Testis (tissue), 3 donors: ENCODE data around the gene TNRC6C. TPM values are rescaled to one million over a fixed set of nuclear protein-coding genes. Genes with fewer than 3 reads are reported as not detected.

Experiments
- DNase-seq: peaks from one replicate; pipeline ENCODE4 v3.0.0-alpha.2; 2019
- H3K27ac ChIP-seq, 2 donors: fragments of 200-600 bp; sonication (generic); one replicate each; pipeline ENCODE4 v1.5.1; 2019
- H3K27me3 ChIP-seq: fragments of 200-600 bp; sonication (generic); one replicate; pipeline ENCODE4 v1.5.1; 2019
- H3K36me3 ChIP-seq: fragments of 200-600 bp; sonication (generic); one replicate; pipeline ENCODE4 v1.5.1; 2017; ENCODE audit warnings: low read depth; ENCODE audit errors: missing control alignments
- H3K4me1 ChIP-seq: fragments of 200-600 bp; sonication (generic); one replicate; pipeline ENCODE4 v1.5.1; 2019
- H3K4me3 ChIP-seq, 2 donors: fragments of 200-600 bp; sonication (generic); one replicate each; pipeline ENCODE4 v1.5.1; 2017 to 2019
- H3K9me3 ChIP-seq: fragments of 200-600 bp; sonication (generic); one replicate; pipeline ENCODE4 v1.5.1; 2017
- CTCF ChIP-seq, 3 experiments: fragments of 450-650 bp in 2 of 3; fragments of 200-600 bp in 1 of 3; sonication (generic) in 1 of 3; IDR thresholded peaks; one replicate each; pipeline ENCODE4 v1.5.1; 2016 to 2019; ENCODE audit warnings: antibody characterized with exemption in 3 of 3, mild to moderate bottlenecking in 2 of 3, moderate library complexity in 1 of 3
- POLR2A ChIP-seq: fragments of 450-650 bp; IDR thresholded peaks from one replicate; pipeline ENCODE4 v1.6.1; 2017; ENCODE audit warnings: antibody characterized with exemption, mild to moderate bottlenecking, moderate library complexity
- WGBS, 2 donors: methylation state at CpG; one replicate each; pipeline ENCODE4 v1.1.5; 2018; 5-methylcytosine and 5-hydroxymethylcytosine counted together
- intact Hi-C: fragments of 100-400 bp; cut with DNase I; formaldehyde crosslinking; loops from one replicate; pipeline ENCODE4 v1.15.1; 2023; ENCODE audit warnings: low total_unique reads
- polyA plus RNA-seq: library from polyadenylated mRNA; stranded (reverse); fragments of 350-450 nt; fragmentation: Illumina TruSeq; extraction: RNeasy Lipid Tissue Mini Kit (QIAGEN cat#74804); gene quantifications from one replicate; pipeline ENCODE4 v1.2.3, GENCODE V29; 2014; ENCODE audit warnings: low read depth, low replicate concordance; ENCODE audit not compliant: insufficient read depth
- total RNA-seq, 2 donors: library from RNA; depleted of rRNA; stranded (reverse); fragments of >200 nt; gene quantifications; one replicate each; pipeline ENCODE4 v1.2.3, GENCODE V29; 2016

TNRC6C gene
- total and polyA plus RNA-seq, 3 donors from 2014 or later: 26.2 to 35.6 (median 27.4) TPM

GRCh38 chr17:78117027-78117981 lies 158.8 kb downstream of the TNRC6C start:
- Histone ChIP-seq H3K9me3 (no peaks in the 10 kb centered on the region), H3K36me3 (no peaks in the 10 kb centered on the region), H3K27me3 (no peaks in the 10 kb centered on the region), H3K4me1 (no peaks in the 10 kb centered on the region), H3K4me3 (no peak overlapping the region), H3K27ac (no peak overlapping the region)
- 61 to 76% methylated on average over 18 to 29 of the region's 41 CpGs for WGBS, 2 donors
- DNase-seq: no peak
- intact Hi-C loops: loop anchor here (10.0 kb wide), 1 partner anchor 137 kb away; no protein-coding TSS in a partner anchor
- no peak for TF ChIP-seq CTCF (IDR thresholded peaks at IDR 0.05)
- TF ChIP-seq POLR2A: no peak

DNA sequence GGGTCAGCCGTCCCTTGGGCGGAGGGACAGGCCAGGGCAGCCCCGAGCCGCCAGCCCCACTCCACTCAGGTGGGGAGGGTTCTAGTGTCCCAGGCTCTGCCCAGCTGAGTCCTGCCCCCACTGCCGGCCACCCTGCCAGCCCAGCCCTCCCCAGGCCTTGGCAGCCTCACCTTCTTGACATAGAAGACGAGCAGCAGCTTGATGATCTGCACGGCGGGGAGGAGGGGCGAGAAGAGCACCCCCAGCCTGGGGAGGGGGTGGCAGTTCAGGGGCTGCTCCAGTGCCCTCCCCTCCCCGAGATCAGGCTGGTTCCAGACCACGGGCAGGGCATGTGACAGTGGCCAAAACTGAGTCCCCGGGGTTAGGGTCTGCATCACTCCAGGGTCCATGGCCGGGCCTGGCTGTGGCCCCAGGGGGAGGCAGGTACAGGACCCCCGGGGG lies 160.3 kb downstream of the TNRC6C start:
- Histone ChIP-seq H3K4me1 (no peaks in the 10 kb centered on the region), H3K27ac (no peak overlapping the region), H3K9me3 (no peaks in the 10 kb centered on the region), H3K27me3 (no peaks in the 10 kb centered on the region), H3K36me3 (no peaks in the 10 kb centered on the region), H3K4me3 (no peak overlapping the region)
- WGBS, 2 donors: 82 to 90% methylated on average over 9 to 14 of the region's 14 CpGs
- no peak for DNase-seq
- no peak for TF ChIP-seq POLR2A
- no peak for TF ChIP-seq CTCF (IDR thresholded peaks at IDR 0.05)
- intact Hi-C loops: loop anchor here (10.0 kb wide), 1 partner anchor 136 kb away; no protein-coding TSS in a partner anchor

- no peak for TF ChIP-seq POLR2A
- no peak for TF ChIP-seq CTCF (IDR thresholded peaks at IDR 0.05)
- H3K9me3 ChIP-seq: no peaks in the 10 kb centered on the region
- no peak overlapping the region for H3K27ac ChIP-seq
- 95 to 97% methylated on average over 6 to 13 of the region's 13 CpGs for WGBS, 2 donors
- no peaks in the 10 kb centered on the region for H3K36me3 ChIP-seq
- no peaks in the 10 kb centered on the region for H3K4me1 ChIP-seq
- no peaks in the 10 kb centered on the region for H3K27me3 ChIP-seq
- intact Hi-C loops: no loop called here
- DNase-seq: no peak
- no peak overlapping the region for H3K4me3 ChIP-seq
Observed at GRCh38 chr17:78120537-78120936, 162.0 kb downstream of the TNRC6C start.

- H3K36me3 ChIP-seq: no peaks in the 10 kb centered on the region
- intact Hi-C loops: no loop called here
- WGBS, 2 donors: 93 to 94% methylated on average over 23 to 35 of the region's 35 CpGs
Observed at GRCh38 chr17:78120971-78121800, 162.7 kb downstream of the TNRC6C start.

More at GRCh38 chr17:78120971-78121800, 162.7 kb downstream of the TNRC6C start:
- DNase-seq: no peak
- Histone ChIP-seq H3K27me3 (no peaks in the 10 kb centered on the region), H3K27ac (no peak overlapping the region), H3K4me3 (no peak overlapping the region), H3K9me3 (no peaks in the 10 kb centered on the region), H3K4me1 (no peaks in the 10 kb centered on the region)
- TF ChIP-seq POLR2A: no peak
- no peak for TF ChIP-seq CTCF (IDR thresholded peaks at IDR 0.05)
